Keratinocyte (primary cell): Measurements from ENCODE around the gene PMVK. TPM values are rescaled to one million over a fixed set of nuclear protein-coding genes. Genes with fewer than 3 reads are reported as not detected.

Source experiments
- DNase-seq: peaks from one replicate; pipeline ENCODE4 v3.0.0-alpha.2; 2011; ENCODE audit warnings: low read depth, missing footprints, low spot score
- FAIRE-seq: peaks from 2 replicates; lab custom pipeline; 2011; peaks lifted over from hg19 to GRCh38; lab: Jason Lieb, UNC
- H2AFZ ChIP-seq: 2 replicates; pipeline ENCODE4 v1.6.0; 2012; ENCODE audit warnings: low read length, control low read depth, inconsistent platforms; ENCODE audit not compliant: control insufficient read depth
- H3K27ac ChIP-seq: 2 replicates; pipeline ENCODE4 v1.5.1; 2011; ENCODE audit warnings: low read length; ENCODE audit not compliant: control insufficient read depth, insufficient read depth
- H3K27me3 ChIP-seq: 3 replicates; pipeline ENCODE4 v1.6.0; 2011; ENCODE audit warnings: low read length; ENCODE audit not compliant: control insufficient read depth, insufficient read depth; ENCODE audit errors: extremely low read depth
- H3K36me3 ChIP-seq, 2 experiments: 2 replicates in 1 of 2; 3 replicates in 1 of 2; pipeline ENCODE4 v1.5.1; 2011; ENCODE audit warnings: low read length in 2 of 2, mild to moderate bottlenecking in 1 of 2; ENCODE audit not compliant: control insufficient read depth in 2 of 2, insufficient read depth in 2 of 2; ENCODE audit errors: extremely low read depth in 1 of 2
- H3K4me1 ChIP-seq: 3 replicates; pipeline ENCODE4 v1.5.1; 2011; ENCODE audit warnings: low read length; ENCODE audit not compliant: control insufficient read depth, insufficient read depth; ENCODE audit errors: extremely low read depth
- H3K4me2 ChIP-seq: 3 replicates; pipeline ENCODE4 v1.6.0; 2011; ENCODE audit warnings: low read depth, low read length; ENCODE audit not compliant: control insufficient read depth, insufficient read depth; ENCODE audit errors: extremely low read depth
- H3K4me3 ChIP-seq, 3 experiments: fragments of 200-600 bp in 1 of 3; sonication (generic) in 1 of 3; 2 replicates in 2 of 3; 3 replicates in 1 of 3; pipeline ENCODE4 v1.5.1; 2011 to 2016; ENCODE audit warnings: low read length in 3 of 3, mild to moderate bottlenecking in 3 of 3, control low read depth in 2 of 3, inconsistent platforms in 1 of 3, low read depth in 1 of 3, mixed read lengths in 1 of 3, mixed run types in 1 of 3, moderate library complexity in 1 of 3; ENCODE audit not compliant: control insufficient read depth in 2 of 3, insufficient read depth in 2 of 3; ENCODE audit errors: extremely low read depth in 1 of 3
- H3K79me2 ChIP-seq: 2 replicates; pipeline ENCODE4 v1.6.0; 2012; ENCODE audit warnings: low read length; ENCODE audit not compliant: control insufficient read depth, insufficient read depth
- H3K9ac ChIP-seq: 3 replicates; pipeline ENCODE4 v1.6.0; 2011; ENCODE audit warnings: low read length; ENCODE audit not compliant: control insufficient read depth, insufficient read depth; ENCODE audit errors: extremely low read depth
- H3K9me1 ChIP-seq: 3 replicates; pipeline ENCODE4 v1.6.0; 2011; ENCODE audit warnings: low read length; ENCODE audit not compliant: control insufficient read depth, insufficient read depth; ENCODE audit errors: extremely low read depth
- H3K9me3 ChIP-seq: 2 replicates; pipeline ENCODE4 v1.5.1; 2012; ENCODE audit warnings: low read depth, low read length; ENCODE audit not compliant: control insufficient read depth
- H4K20me1 ChIP-seq: 3 replicates; pipeline ENCODE4 v1.6.0; 2011; ENCODE audit warnings: low read length; ENCODE audit not compliant: control insufficient read depth, insufficient read depth; ENCODE audit errors: extremely low read depth
- EZH2 ChIP-seq: IDR thresholded peaks from one replicate; pipeline ENCODE4 v1.6.1; 2012; ENCODE audit warnings: inconsistent platforms, mild to moderate bottlenecking, low read length, moderate library complexity
- dilution Hi-C: fragments of 300-500 bp; cut with MboI; formaldehyde crosslinking; loops from one replicate; pipeline ENCODE4 v1.7.0; 2020; ENCODE audit warnings: low sequenced_read_pairs; ENCODE audit not compliant: extremely low pct_ligation_motif_present
- polyA plus RNA-seq, 5 experiments: library from polyadenylated mRNA; depleted of rRNA in 3 of 5; stranded (reverse) in 3 of 5; stranded (forward) in 1 of 5; unstranded in 1 of 5; fragments of >200 nt; gene quantifications; 1 replicate in 1 of 5; 2 replicates in 3 of 5; 3 replicates in 1 of 5; pipeline versions ENCODE4 v1.2.1 to v1.2.3, GENCODE V29; 2011 to 2012; ENCODE audit warnings: missing spikeins in 2 of 5, low read depth in 1 of 5, low replicate concordance in 1 of 5
- TF ChIP-seq, protein P1 (sequence below), 3 experiments: IDR thresholded peaks in 1 of 3; conservative IDR thresholded peaks in 1 of 3; optimal IDR thresholded peaks in 1 of 3; 2 replicates in 2 of 3; 3 replicates in 1 of 3; pipeline versions ENCODE3 to v1.5.1; 2011; ENCODE audit warnings: low read length in 3 of 3, mild to moderate bottlenecking in 3 of 3, moderate library complexity in 2 of 3, control low read depth in 1 of 3, inconsistent platforms in 1 of 3; ENCODE audit not compliant: insufficient read depth in 2 of 3; ENCODE audit errors: extremely low read depth in 1 of 3

The PMVK gene
- polyA plus RNA-seq, 1 donor (not counting 4 experiments of a cell fraction or from before 2014, with no cell fraction given), result 25.1 TPM

DNA sequence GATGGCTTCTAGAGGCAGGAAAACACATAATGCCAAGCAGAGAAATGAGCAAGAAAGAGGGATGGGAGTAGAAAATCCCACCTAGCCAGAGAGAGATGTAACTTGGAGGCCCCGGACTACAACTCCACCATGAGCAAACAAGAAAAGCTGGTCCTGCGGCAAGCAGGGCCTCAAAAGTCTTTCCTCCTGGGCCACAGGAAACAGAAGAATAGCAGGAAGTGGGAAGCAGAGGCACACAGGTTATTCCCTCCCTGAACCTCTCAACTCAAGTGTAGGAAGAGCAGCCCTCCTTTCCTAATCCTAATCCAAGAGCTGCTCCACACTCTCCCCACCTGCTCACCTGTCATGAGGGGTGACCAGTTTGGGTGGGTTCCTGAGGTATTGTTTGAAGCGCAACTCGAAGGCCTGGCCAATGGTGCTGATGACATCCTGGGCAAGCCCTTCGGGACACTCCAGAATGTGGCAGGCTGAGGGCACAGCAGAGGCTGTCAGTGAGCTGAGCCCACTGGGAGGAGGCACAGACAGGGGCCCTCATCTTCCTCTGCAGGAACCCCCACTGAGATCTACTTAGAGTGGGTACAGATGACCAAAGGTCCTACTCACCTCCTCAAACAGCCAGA lies 30.9 kb upstream of the PMVK start:
- H3K27ac ChIP-seq, result no peak overlapping the region
- DNase-seq (no peak), FAIRE-seq (no peak)
- H3K27me3 ChIP-seq, result no peaks in the 10 kb centered on the region
- H4K20me1 ChIP-seq, result no peaks in the 10 kb centered on the region
- H3K79me2 ChIP-seq, result peaks cover 53% of the 10 kb centered on the region
- peaks cover 50% of the 10 kb centered on the region for H3K4me1 ChIP-seq
- H3K4me2 ChIP-seq, result peak overlapping the region; percentile 8
- peaks cover 35 to 55% of the 10 kb centered on the region in 2 experiments for H3K36me3 ChIP-seq
- no peak overlapping the region for H2AFZ ChIP-seq
- H3K9me3 ChIP-seq, result no peaks in the 10 kb centered on the region
- H3K9me1 ChIP-seq, result no peaks in the 10 kb centered on the region
- TF ChIP-seq, protein P1, sequence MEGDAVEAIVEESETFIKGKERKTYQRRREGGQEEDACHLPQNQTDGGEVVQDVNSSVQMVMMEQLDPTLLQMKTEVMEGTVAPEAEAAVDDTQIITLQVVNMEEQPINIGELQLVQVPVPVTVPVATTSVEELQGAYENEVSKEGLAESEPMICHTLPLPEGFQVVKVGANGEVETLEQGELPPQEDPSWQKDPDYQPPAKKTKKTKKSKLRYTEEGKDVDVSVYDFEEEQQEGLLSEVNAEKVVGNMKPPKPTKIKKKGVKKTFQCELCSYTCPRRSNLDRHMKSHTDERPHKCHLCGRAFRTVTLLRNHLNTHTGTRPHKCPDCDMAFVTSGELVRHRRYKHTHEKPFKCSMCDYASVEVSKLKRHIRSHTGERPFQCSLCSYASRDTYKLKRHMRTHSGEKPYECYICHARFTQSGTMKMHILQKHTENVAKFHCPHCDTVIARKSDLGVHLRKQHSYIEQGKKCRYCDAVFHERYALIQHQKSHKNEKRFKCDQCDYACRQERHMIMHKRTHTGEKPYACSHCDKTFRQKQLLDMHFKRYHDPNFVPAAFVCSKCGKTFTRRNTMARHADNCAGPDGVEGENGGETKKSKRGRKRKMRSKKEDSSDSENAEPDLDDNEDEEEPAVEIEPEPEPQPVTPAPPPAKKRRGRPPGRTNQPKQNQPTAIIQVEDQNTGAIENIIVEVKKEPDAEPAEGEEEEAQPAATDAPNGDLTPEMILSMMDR (optimal IDR thresholded peaks at IDR 0.05 in 1 of 3, IDR thresholded peaks at IDR 0.05 in 1 of 3, conservative IDR thresholded peaks at IDR 0.05 in 1 of 3; ENCODE audit: extremely low read depth in 1 of 3, insufficient read depth in 2 of 3, low read length in 3 of 3), result no peak
- TF ChIP-seq EZH2, result no peak
- dilution Hi-C loops, result no loop called here
- no peak overlapping the region for H3K4me3 ChIP-seq
- H3K9ac ChIP-seq, result no peak overlapping the region

DNA sequence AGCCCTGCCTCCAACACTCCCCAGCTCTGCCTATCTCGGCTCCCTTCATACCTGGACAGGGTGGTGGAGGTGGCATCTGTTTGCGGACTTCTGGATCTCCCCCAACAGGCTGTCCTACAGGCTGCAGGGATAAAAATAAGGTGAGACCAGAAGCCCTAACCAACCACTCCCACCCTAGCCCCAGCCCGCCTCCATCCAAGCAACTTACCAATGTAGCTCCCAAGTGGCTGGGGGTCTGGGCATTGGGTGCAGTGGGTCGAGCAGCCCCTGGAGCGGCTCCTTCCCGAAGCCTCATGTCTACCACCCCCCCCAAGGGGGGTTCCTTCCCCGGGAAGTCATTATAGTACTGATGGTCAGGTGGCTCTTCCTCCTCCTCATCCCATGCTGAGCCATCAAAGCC lies 29.6 kb upstream of the PMVK start:
- FAIRE-seq (no peak), DNase-seq (no peak)
- Histone ChIP-seq H3K9me1 (no peaks in the 10 kb centered on the region), H3K9me3 (no peaks in the 10 kb centered on the region), H3K4me3 (no peak overlapping the region), H3K9ac (no peak overlapping the region), H4K20me1 (no peaks in the 10 kb centered on the region), H3K27me3 (no peaks in the 10 kb centered on the region), H3K79me2 (peaks cover 53% of the 10 kb centered on the region), H3K4me1 (peaks cover 42% of the 10 kb centered on the region), H3K4me2 (no peak overlapping the region), H2AFZ (no peak overlapping the region), H3K36me3 (peaks cover 35 to 58% of the 10 kb centered on the region in 2 experiments), H3K27ac (no peak overlapping the region)
- TF ChIP-seq, protein P1 (optimal IDR thresholded peaks at IDR 0.05 in 1 of 3, IDR thresholded peaks at IDR 0.05 in 1 of 3, conservative IDR thresholded peaks at IDR 0.05 in 1 of 3; ENCODE audit: extremely low read depth in 1 of 3, insufficient read depth in 2 of 3, low read length in 3 of 3), result no peak
- TF ChIP-seq EZH2, result no peak
- dilution Hi-C loops, result no loop called here
